ENCODE measurements around the gene RHOG. TPM values are rescaled to one million over a fixed set of nuclear protein-coding genes. Genes with fewer than 3 reads are reported as not detected.
A peak's percentile ranks its signal among the peaks of the same experiment; 100 is the strongest.

RHOG gene
- total and polyA plus RNA-seq, 9 of the 15 experiments (the other 6 are each of a cell fraction or from before 2014, with no cell fraction given), result 22.6 to 162 (median 80.3) TPM

GRCh38 chr11:3824714-3825472 lies 15.9 kb downstream of the RHOG start (continued):
- TF ChIP-seq DEAF1 (CRISPR knock-in tag; IDR thresholded peaks at IDR 0.05), result peak; percentile 81
- no peak for TF ChIP-seq NCOA4 (IDR thresholded peaks at IDR 0.05; ENCODE audit: partially characterized antibody)
- no peak for TF ChIP-seq ZSCAN32 (CRISPR knock-in tag; IDR thresholded peaks at IDR 0.05)
- TF ChIP-seq TEAD1 (CRISPR knock-in tag; IDR thresholded peaks at IDR 0.05), result peak in 1 of 2 experiments; percentile 64; a peak in 1 of 4 replicates
- TF ChIP-seq CREB1 (IDR thresholded peaks at IDR 0.05), result no peak; the same call in 1 of the 2 replicates
- TF ChIP-seq CREB1 (CRISPR knock-in tag; IDR thresholded peaks at IDR 0.05), result peak; percentile 68
- no peak for TF ChIP-seq ZNF212 (CRISPR knock-in tag; IDR thresholded peaks at IDR 0.05)
- TF ChIP-seq PURB (CRISPR knock-in tag; IDR thresholded peaks at IDR 0.05; ENCODE audit: low read depth), result no peak
- TF ChIP-seq DDX20 (tag; IDR thresholded peaks at IDR 0.05; ENCODE audit: low read depth), result no peak
- no peak; the same call in 1 of the 2 replicates for TF ChIP-seq ZNF311 (CRISPR knock-in tag; IDR thresholded peaks at IDR 0.05)
- peak; percentile 62; the same call in 1 of the 2 replicates for TF ChIP-seq KLF16 (IDR thresholded peaks at IDR 0.05)
- peak in 1 of 2 experiments; percentile 48 for TF ChIP-seq AFF1 (IDR thresholded peaks at IDR 0.05; ENCODE audit: low read depth in 1 of 2, partially characterized antibody in 2 of 2)
- TF ChIP-seq NR2F6 (CRISPR knock-in tag; IDR thresholded peaks at IDR 0.05), result no peak
- TF ChIP-seq SIN3A (IDR thresholded peaks at IDR 0.05; ENCODE audit: borderline replicate concordance in 2 of 2, control insufficient read depth in 1 of 2, low read depth in 2 of 2, low read length in 2 of 2), result no peak
- no peak for TF ChIP-seq NCOA6 (IDR thresholded peaks at IDR 0.05)
- no peak for TF ChIP-seq TAF15 (IDR thresholded peaks at IDR 0.05; ENCODE audit: low read depth, low read length)
- no peak for TF ChIP-seq GABPA (tag; conservative IDR thresholded peaks at IDR 0.05; ENCODE audit: low read depth)
- TF ChIP-seq CGGBP1 (CRISPR knock-in tag; IDR thresholded peaks at IDR 0.05), result no peak
- TF ChIP-seq CREB3L1 (IDR thresholded peaks at IDR 0.05; ENCODE audit: borderline replicate concordance, low read depth), result no peak
- no peak for TF ChIP-seq EHMT2 (IDR thresholded peaks at IDR 0.05)
- no peak for TF ChIP-seq POLR2A (conservative IDR thresholded peaks at IDR 0.05)

All from K562 (cell line).